Pons (tissue), 1 donor: Measurements from ENCODE around the gene PIGU.

Source experiments
- DNase-seq: peaks from one replicate; pipeline ENCODE4 v3.0.0-alpha.2; 2016; ENCODE audit warnings: low spot score

Gene PIGU

GRCh38 chr20:34552569-34552968 lies 124.3 kb downstream of the PIGU start:
- no peak for DNase-seq

GRCh38 chr20:34549929-34550305 lies 127.0 kb downstream of the PIGU start:
- no peak for DNase-seq

- no peak for DNase-seq
Measured at GRCh38 chr20:34549291-34549928, 127.5 kb downstream of the PIGU start.

GRCh38 chr20:34547844-34548613 lies 128.9 kb downstream of the PIGU start:
- DNase-seq = no peak

GRCh38 chr20:34546751-34547181 lies 130.1 kb downstream of the PIGU start:
- no peak for DNase-seq

- no peak for DNase-seq
Measured at GRCh38 chr20:34544109-34544796, 132.6 kb downstream of the PIGU start.

- no peak for DNase-seq
Measured at GRCh38 chr20:34543463-34544056, 133.3 kb downstream of the PIGU start.

GRCh38 chr20:34542439-34542838 lies 134.5 kb downstream of the PIGU start:
- DNase-seq = no peak

- no peak for DNase-seq
Measured at GRCh38 chr20:34541917-34542316, 135.0 kb downstream of the PIGU start.

GRCh38 chr20:34541264-34541901 lies 135.5 kb downstream of the PIGU start:
- DNase-seq = no peak

GRCh38 chr20:34540596-34541263 lies 136.2 kb downstream of the PIGU start:
- no peak for DNase-seq

- no peak for DNase-seq
Measured at GRCh38 chr20:34539756-34540155, 137.1 kb downstream of the PIGU start.

GRCh38 chr20:34538671-34539123 lies 138.2 kb downstream of the PIGU start:
- DNase-seq = no peak

GRCh38 chr20:34537651-34538050 lies 139.2 kb downstream of the PIGU start:
- DNase-seq = no peak

GRCh38 chr20:34536798-34537394 lies 140.0 kb downstream of the PIGU start:
- DNase-seq = no peak

GRCh38 chr20:34535857-34536256 lies 141.0 kb downstream of the PIGU start:
- DNase-seq = no peak

- no peak for DNase-seq
Measured at GRCh38 chr20:34535301-34535840, 141.5 kb downstream of the PIGU start.

GRCh38 chr20:34534391-34535165 lies 142.3 kb downstream of the PIGU start:
- DNase-seq = no peak

GRCh38 chr20:34532756-34533155 lies 144.1 kb downstream of the PIGU start:
- no peak for DNase-seq

- no peak for DNase-seq
Measured at GRCh38 chr20:34532320-34532719, 144.6 kb downstream of the PIGU start.
